ENCODE results near the gene C16orf74.

Gene C16orf74

DNA sequence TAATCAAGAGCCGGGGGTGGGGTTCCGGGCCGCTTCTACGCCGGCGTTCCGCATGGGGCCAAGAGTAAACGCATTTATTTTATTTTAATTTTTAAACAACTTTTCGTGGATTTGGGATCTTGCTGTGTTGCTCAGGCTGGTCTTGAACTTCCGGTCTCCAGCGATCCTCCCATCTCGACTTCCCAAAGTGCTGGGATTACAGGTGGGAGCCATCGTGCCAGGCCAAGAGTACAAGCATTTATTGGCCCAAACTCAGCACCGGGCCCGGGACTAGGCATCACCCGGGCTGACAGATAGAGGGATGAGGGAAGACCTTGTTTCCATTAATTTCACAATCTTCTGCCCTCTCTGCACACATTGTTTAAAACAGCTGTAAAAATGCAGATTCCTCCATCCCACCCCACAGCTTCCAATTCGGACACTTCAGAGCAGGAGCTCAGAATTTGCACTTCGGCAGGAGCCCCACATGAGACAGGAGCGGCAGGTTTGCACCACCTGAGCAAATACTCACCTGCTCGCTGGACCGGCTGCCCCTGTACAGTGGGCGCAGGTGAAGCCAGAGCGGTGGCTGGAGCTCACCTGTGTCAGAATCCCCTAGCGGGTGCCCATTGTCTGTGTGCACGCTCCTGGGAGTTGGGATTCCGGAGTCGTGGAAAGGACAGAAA lies 61.5 kb downstream of the C16orf74 start:
- no peak for DNase-seq

- peak; percentile 93 for DNase-seq
Observed at GRCh38 chr16:85688586-85689284, 62.2 kb downstream of the C16orf74 start, which contains the start of gene GINS2. GINS2 (minus strand) TSS chr16:85688954; CDS start chr16:85688898, 56 bp downstream.

- no peak for DNase-seq
Observed at GRCh38 chr16:85687651-85688471, 63.0 kb downstream of the C16orf74 start.

DNA sequence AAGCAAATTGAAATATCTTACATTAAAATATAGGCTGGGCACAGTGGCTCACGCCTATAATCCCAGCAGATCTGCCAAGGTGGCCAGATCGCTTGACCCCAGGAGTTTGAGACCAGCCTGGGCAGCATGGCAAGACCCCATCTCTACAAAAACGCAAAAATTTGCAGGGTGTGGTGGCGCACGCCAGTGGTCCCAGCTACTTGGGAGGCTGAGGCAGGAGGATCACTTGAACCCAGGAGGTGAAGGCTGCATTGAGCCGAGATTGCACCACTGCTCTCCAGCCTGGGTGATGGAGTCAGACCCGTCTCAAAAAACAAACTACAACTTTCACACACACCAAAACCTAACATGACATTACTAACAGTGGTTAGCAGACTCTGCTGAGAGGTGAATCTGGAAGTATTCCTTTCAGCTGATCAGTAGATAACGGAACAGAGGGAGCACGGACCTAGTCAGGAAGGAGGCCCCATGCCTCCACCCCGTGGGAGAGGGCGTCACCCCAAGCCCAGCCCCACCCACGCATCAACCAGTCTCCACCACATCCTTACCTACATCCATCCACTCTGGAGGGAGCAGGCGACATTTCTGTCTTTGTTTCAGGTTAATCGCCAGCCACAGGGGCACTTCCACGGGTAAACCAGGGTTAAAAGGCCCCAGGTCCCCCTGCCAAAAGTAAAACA lies 63.8 kb downstream of the C16orf74 start:
- no peak for DNase-seq

DNA sequence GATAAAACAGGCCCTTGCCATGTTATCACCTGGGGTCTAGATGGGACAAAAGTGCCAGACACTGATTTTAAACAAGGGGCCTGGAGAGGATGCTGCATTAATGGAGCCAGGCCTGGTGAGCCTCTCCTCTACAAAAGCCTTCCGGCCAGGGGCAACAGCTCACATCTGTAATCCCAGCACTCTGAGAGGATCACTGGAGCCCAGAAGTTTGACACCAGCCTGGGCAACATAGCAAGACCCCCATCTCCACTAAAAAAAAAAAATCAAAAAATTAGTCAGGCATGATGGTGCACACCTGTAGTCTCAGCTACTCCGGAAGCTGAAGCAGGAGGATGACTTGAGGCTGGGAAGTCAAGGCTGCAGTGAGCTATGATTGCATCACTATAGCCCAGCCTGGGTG lies 65.6 kb downstream of the C16orf74 start:
- no peak for DNase-seq

- no peak for DNase-seq
Observed at GRCh38 chr16:85683363-85683762, 67.5 kb downstream of the C16orf74 start.

- no peak for DNase-seq
Observed at GRCh38 chr16:85682516-85682915, 68.4 kb downstream of the C16orf74 start.

- DNase-seq = no peak
Observed at GRCh38 chr16:85681255-85681654, 69.6 kb downstream of the C16orf74 start.

DNA sequence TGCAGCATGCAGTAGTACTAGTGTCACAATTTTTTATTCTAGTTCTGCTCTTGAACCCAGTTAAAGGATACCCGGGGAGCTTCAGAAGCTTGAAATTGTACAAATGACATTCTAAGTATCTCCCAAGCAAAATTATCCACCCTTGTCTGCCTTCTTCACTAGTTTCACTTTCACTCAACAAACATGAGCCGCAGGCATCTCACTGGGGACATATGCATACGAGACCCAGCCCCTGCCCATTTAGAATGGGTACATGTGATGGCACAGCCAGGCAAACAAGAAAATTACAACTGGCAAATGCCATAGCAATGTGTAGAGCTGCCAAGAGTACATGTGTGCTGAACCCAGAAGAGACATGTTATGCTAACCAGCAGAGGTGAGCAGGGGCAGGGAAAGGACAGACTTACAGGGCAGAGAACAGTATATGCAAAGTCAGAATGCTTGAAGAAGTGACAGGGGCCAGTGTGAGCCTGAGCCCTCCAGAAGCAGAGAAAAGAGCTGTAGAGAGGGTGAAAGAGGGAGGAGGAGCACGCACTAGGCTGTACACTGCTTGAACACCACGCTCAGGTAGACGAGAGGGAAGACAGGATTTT lies 70.4 kb downstream of the C16orf74 start:
- DNase-seq = no peak

GRCh38 chr16:85679870-85680269 lies 71.0 kb downstream of the C16orf74 start:
- no peak for DNase-seq

DNA sequence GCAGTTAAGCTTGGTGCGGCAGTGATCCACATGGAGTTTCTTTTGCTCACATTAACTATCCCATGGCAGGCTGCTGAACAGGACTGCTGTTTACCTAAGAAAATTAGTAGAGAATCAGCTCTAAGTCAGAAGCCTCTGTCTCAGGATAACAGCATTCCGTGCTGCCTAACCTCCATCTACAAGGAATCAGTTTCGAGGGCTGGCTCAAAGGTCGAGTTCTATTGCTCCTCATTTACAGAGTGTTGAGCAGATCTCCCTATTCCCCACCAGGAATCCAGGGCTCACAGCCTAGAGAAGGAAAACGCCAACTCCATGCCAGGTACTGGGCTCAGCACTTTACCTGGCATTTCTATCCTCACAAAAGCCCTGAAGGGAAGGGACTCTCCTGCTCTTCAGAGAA lies 72.1 kb downstream of the C16orf74 start:
- DNase-seq = no peak

GRCh38 chr16:85678016-85678415 lies 72.9 kb downstream of the C16orf74 start:
- DNase-seq = no peak

DNA sequence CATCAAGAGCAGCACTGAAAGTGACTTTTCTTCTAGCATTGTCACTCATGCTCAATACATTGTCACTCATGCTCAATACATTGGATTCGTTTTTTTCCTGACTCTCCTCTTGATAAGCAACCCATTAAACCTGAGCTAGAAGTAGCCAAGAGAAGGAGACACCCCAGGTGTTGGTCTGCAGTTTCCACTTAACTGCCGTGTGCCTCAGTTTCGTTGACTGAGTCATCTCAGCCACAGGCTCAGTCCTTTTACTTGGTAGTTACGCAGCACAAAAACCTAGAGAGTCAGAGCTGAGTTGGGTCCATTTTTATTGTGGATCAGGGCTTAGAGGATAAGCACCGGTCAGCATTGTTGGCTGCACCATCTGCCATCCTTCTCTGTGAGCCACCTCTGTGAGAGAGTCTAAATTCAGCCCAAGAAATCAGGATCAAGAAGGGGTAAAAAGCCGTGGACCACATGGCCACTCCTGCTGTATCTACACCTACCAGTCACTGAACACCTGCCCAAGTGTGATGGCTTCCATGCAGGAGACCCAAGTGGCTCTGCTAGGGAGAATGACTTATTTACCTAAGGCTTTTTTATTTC lies 73.4 kb downstream of the C16orf74 start:
- DNase-seq = no peak

- DNase-seq = no peak
Observed at GRCh38 chr16:85676466-85676865, 74.4 kb downstream of the C16orf74 start.

GRCh38 chr16:85675251-85675874 lies 75.5 kb downstream of the C16orf74 start:
- DNase-seq = peak; percentile 45

DNA sequence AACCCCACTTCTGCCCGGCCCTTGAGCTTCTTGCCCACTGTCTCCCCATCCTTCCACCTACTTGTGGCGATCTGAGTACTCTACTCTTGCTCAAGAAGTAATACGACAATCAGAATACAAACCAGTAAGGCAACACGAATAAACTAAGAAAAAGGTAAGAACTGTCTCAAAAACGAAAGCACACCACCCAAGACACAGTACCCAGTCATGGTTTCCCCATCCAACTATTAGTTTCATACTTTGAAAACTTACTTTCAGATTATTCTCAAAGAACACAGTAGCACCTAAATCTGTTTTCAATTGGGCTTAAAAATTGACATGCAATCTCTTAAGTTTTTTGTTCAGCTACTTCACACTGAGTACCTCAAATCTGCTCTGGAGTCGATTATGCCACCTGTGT lies 76.1 kb downstream of the C16orf74 start:
- DNase-seq = no peak

DNA sequence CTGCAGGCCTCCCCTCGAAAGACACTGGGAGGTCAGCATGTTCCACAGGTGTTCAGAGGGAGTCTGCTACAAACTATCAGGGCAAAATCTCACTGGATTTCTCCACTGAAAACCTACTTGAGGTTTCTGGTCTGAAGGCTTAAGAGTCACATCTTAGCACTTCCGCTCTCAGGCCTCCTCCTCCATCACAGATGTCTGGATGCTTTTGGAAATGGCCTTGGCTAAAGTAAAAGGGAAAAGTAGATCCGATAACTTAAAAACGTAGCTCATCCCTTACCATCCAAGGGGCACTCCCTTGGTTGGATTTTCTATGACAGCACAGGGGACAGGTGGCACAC lies 76.5 kb downstream of the C16orf74 start:
- no peak for DNase-seq

- no peak for DNase-seq
Observed at GRCh38 chr16:85673529-85674417, 77.1 kb downstream of the C16orf74 start.

- no peak for DNase-seq
Observed at GRCh38 chr16:85670840-85671239, 80.1 kb downstream of the C16orf74 start.

GRCh38 chr16:85668676-85669424 lies 82.0 kb downstream of the C16orf74 start:
- no peak for DNase-seq

Measured in suppressor macrophage treated with lipopolysaccharide for 4 hours (primary cell).